Esophagus squamous epithelium (tissue), 5 donors: Measurements from ENCODE around the gene FAAP20. TPM values are rescaled to one million over a fixed set of nuclear protein-coding genes. Genes with fewer than 3 reads are reported as not detected.

Experiments used
- DNase-seq: peaks from one replicate; lab custom pipeline; 2025; lab: John Stamatoyannopoulos, UW
- H3K27ac ChIP-seq, 4 donors: fragments of 200-600 bp; sonication (generic); one replicate each; pipeline ENCODE4 v1.5.1; 2016 to 2019; ENCODE audit warnings: mild to moderate bottlenecking in 1 of 4
- H3K27me3 ChIP-seq, 4 donors: fragments of 200-600 bp; sonication (generic); 1 replicate in 3 of 4; 2 replicates in 1 of 4; pipeline versions ENCODE4 v1.5.1 to v1.6.0; 2017 to 2021; ENCODE audit warnings: antibody characterized with exemption in 1 of 4
- H3K36me3 ChIP-seq, 3 donors: fragments of 200-600 bp; sonication (generic); one replicate each; pipeline ENCODE4 v1.5.1; 2016 to 2019
- H3K4me1 ChIP-seq, 3 donors: fragments of 200-600 bp; sonication (generic); one replicate each; pipeline ENCODE4 v1.5.1; 2017 to 2019
- H3K4me3 ChIP-seq, 4 donors: fragments of 200-600 bp; sonication (generic); 1 replicate in 3 of 4; 2 replicates in 1 of 4; pipeline ENCODE4 v1.5.1; 2016 to 2019; ENCODE audit warnings: mild to moderate bottlenecking in 2 of 4, moderate library complexity in 1 of 4
- H3K9me3 ChIP-seq, 3 donors: fragments of 200-600 bp; sonication (generic); one replicate each; pipeline ENCODE4 v1.5.1; 2016 to 2019
- CTCF ChIP-seq, 6 experiments: fragments of 450-650 bp in 4 of 6; fragments of 200-600 bp in 2 of 6; sonication (generic) in 2 of 6; IDR thresholded peaks; one replicate each; pipeline ENCODE4 v1.5.1; 2016 to 2019; ENCODE audit warnings: antibody characterized with exemption in 6 of 6, mild to moderate bottlenecking in 4 of 6, moderate library complexity in 4 of 6
- POLR2A ChIP-seq, 4 donors: fragments of 450-650 bp; IDR thresholded peaks; one replicate each; pipeline ENCODE4 v1.6.1; 2017; ENCODE audit warnings: antibody characterized with exemption in 4 of 4, mild to moderate bottlenecking in 4 of 4, moderate library complexity in 3 of 4
- WGBS, 2 donors: methylation state at CpG; one replicate each; pipeline ENCODE4 v1.1.5; 2018; 5-methylcytosine and 5-hydroxymethylcytosine counted together
- intact Hi-C: fragments of 100-400 bp; cut with DNase I; formaldehyde crosslinking; loops from one replicate; pipeline ENCODE4 v1.15.0; 2022
- total RNA-seq, 4 donors: library from RNA; depleted of rRNA; stranded (reverse); fragments of >200 nt; gene quantifications; one replicate each; pipeline ENCODE4 v1.1.0, GENCODE V29; 2016
- donor health status: DM: yes; HTN: yes; CAD: no.

FAAP20 gene
- total RNA-seq, 4 donors from 2014 or later = 8.6 to 22.5 (median 18.1) TPM

- no peak for DNase-seq
- intact Hi-C loops = no loop called here
- H3K9me3 ChIP-seq = no peaks in the 10 kb centered on the region
- H3K27ac ChIP-seq = peak overlapping the region; percentile 82 to 94 (median 91)
- TF ChIP-seq CTCF (IDR thresholded peaks at IDR 0.05) (no peak), POLR2A (IDR thresholded peaks at IDR 0.05) (peak in 1 of 4 donors; percentile 17)
- H3K36me3 ChIP-seq = no peaks in the 10 kb centered on the region
- WGBS, 2 donors = 13% methylated on average over 16 of the region's 30 CpGs; no CpG with 5 or more reads in 1 of the 2 donors
- no peaks in the 10 kb centered on the region for H3K27me3 ChIP-seq
- H3K4me1 ChIP-seq = peaks cover 57 to 82% (median 74%) of the 10 kb centered on the region in 3 donors
- H3K4me3 ChIP-seq = peak overlapping the region; percentile 42 to 77 (median 68)
Measured at GRCh38 chr1:2230781-2231531, 36.4 kb upstream of the FAAP20 start.

- H3K4me3 ChIP-seq = peak overlapping the region; percentile 42 to 77 (median 68)
- TF ChIP-seq POLR2A (IDR thresholded peaks at IDR 0.05) (no peak), CTCF (IDR thresholded peaks at IDR 0.05) (no peak)
- H3K4me1 ChIP-seq = peaks cover 48 to 74% (median 66%) of the 10 kb centered on the region in 3 donors
- no peaks in the 10 kb centered on the region for H3K27me3 ChIP-seq
- intact Hi-C loops = no loop called here
- H3K9me3 ChIP-seq = no peaks in the 10 kb centered on the region
- 4 to 8% methylated on average over 17 to 19 of the region's 32 CpGs for WGBS, 2 donors
- no peaks in the 10 kb centered on the region for H3K36me3 ChIP-seq
- peak overlapping the region; percentile 82 to 94 (median 91) for H3K27ac ChIP-seq
- no peak for DNase-seq
Measured at GRCh38 chr1:2229911-2230731, 35.5 kb upstream of the FAAP20 start.

GRCh38 chr1:2229037-2229864, 34.7 kb upstream of the FAAP20 start:
- peaks cover 42 to 66% (median 57%) of the 10 kb centered on the region in 3 donors for H3K4me1 ChIP-seq
- no peaks in the 10 kb centered on the region for H3K9me3 ChIP-seq
- H3K4me3 ChIP-seq = peak overlapping the region; percentile 42 to 77 (median 68)
- TF ChIP-seq CTCF (IDR thresholded peaks at IDR 0.05) (peak in 1 of 6 experiments; percentile 7), POLR2A (IDR thresholded peaks at IDR 0.05) (peak in 1 of 4 donors; percentile 39)
- WGBS, 2 donors = 17% methylated on average over 3 of the region's 77 CpGs; no CpG with 5 or more reads in 1 of the 2 donors
- intact Hi-C loops = no loop called here
- H3K27ac ChIP-seq = peak overlapping the region; percentile 82 to 94 (median 91)
- H3K36me3 ChIP-seq = no peaks in the 10 kb centered on the region
- DNase-seq = no peak
- no peaks in the 10 kb centered on the region for H3K27me3 ChIP-seq

- intact Hi-C loops = no loop called here
- TF ChIP-seq POLR2A (IDR thresholded peaks at IDR 0.05) (no peak), CTCF (IDR thresholded peaks at IDR 0.05) (no peak)
- WGBS, 2 donors = no CpG with 5 or more reads among the region's 50 CpGs
- H3K9me3 ChIP-seq = no peaks in the 10 kb centered on the region
- no peak for DNase-seq
- peak overlapping the region; percentile 82 to 94 (median 91) for H3K27ac ChIP-seq
- H3K4me3 ChIP-seq = peak overlapping the region; percentile 42 to 77 (median 68)
- H3K4me1 ChIP-seq = peaks cover 36 to 60% (median 51%) of the 10 kb centered on the region in 3 donors
- no peaks in the 10 kb centered on the region for H3K36me3 ChIP-seq
- H3K27me3 ChIP-seq = no peaks in the 10 kb centered on the region
Measured at GRCh38 chr1:2228694-2229036, 34.1 kb upstream of the FAAP20 start.
